SJSA1 (cell line): ENCODE measurements around the gene ASB13. TPM values are rescaled to one million over a fixed set of nuclear protein-coding genes. Genes with fewer than 3 reads are reported as not detected.

ENCODE experiments used
- DNase-seq, 2 experiments: peaks; one replicate each; pipeline ENCODE4 v3.0.0-alpha.2; 2015 to 2020; ENCODE audit warnings: low spot score in 2 of 2, low read depth in 1 of 2
- H3K27ac ChIP-seq: fragments of 250-450 bp; sonication (Bioruptor Pico); 2 replicates; pipeline ENCODE4 v1.5.1; 2020; ENCODE audit warnings: mild to moderate bottlenecking, moderate library complexity
- H3K27me3 ChIP-seq: fragments of 250-450 bp; sonication (Bioruptor Pico); replicated peaks from 2 replicates; pipeline ENCODE4 v1.5.1; 2020; ENCODE audit warnings: mild to moderate bottlenecking, moderate library complexity
- H3K36me3 ChIP-seq: fragments of 250-450 bp; sonication (Bioruptor Pico); 2 replicates; pipeline ENCODE4 v1.5.1; 2020; ENCODE audit warnings: mild to moderate bottlenecking
- H3K4me1 ChIP-seq: fragments of 250-450 bp; sonication (Bioruptor Pico); replicated peaks from 2 replicates; pipeline ENCODE4 v1.6.1; 2021; ENCODE audit warnings: mild to moderate bottlenecking
- H3K4me3 ChIP-seq: fragments of 250-450 bp; sonication (Bioruptor Pico); 2 replicates; pipeline ENCODE4 v1.5.1; 2020; ENCODE audit warnings: mild to moderate bottlenecking
- H3K9me3 ChIP-seq: fragments of 250-450 bp; sonication (Bioruptor Pico); replicated peaks from 2 replicates; pipeline ENCODE4 v1.5.1; 2020; ENCODE audit warnings: mild to moderate bottlenecking
- total RNA-seq: library from RNA; depleted of rRNA; stranded (reverse); fragments of >200 nt; shearing (Covaris generic); gene quantifications from 2 replicates; pipeline ENCODE4 v1.2.3, GENCODE V29; 2014

ASB13 gene
- total RNA-seq, 1 experiment from 2014 or later, result 6.8 TPM

DNA sequence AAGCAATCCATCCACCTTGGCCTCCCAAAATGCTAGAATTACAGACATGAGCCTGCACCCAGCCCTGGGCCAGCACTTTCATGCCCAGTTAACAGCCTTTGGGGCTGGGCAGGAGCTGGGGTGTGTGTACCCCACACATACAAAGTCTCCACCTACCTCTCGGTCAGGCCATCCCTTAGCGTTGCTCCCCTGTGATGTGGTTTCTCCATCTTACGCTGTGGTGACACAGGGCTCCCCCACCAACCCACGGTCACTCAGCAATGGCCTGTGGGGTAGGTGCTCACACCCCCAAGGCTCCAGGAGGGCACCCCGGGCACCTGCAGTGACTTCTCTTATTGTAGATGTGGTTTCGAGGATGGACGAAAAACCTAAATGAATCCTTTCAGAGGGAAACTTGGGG lies 58.8 kb downstream of the ASB13 start:
- H3K9me3 ChIP-seq, result no peaks in the 10 kb centered on the region
- no peak overlapping the region for H3K27ac ChIP-seq
- H3K27me3 ChIP-seq, result no peaks in the 10 kb centered on the region
- H3K4me3 ChIP-seq, result no peak overlapping the region
- DNase-seq, result no peak
- peaks cover 11% of the 10 kb centered on the region for H3K4me1 ChIP-seq
- H3K36me3 ChIP-seq, result no peaks in the 10 kb centered on the region

DNA sequence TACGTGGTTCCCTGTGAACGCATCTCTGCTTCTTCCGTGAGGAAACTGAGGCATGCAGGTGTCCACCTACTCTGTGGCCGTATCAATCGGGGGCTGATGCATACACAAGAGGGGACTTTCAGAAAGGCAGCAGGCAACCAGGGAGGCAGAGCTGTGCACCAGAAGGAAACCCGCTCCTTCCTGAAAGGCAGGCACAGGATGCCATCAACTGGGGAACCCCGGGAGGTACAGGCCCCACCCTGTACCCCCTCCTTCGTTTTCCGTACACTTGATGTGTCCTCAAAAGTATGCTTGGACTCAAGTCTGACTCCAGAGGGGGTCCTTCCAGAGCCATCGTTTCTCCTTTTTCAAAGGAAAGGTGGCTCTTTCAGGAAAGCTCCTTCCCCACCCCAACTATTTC lies 59.5 kb downstream of the ASB13 start:
- Histone ChIP-seq H3K4me3 (no peak overlapping the region), H3K36me3 (no peaks in the 10 kb centered on the region), H3K27me3 (no peaks in the 10 kb centered on the region), H3K9me3 (no peaks in the 10 kb centered on the region), H3K27ac (no peak overlapping the region), H3K4me1 (peaks cover 4% of the 10 kb centered on the region)
- no peak for DNase-seq

DNA sequence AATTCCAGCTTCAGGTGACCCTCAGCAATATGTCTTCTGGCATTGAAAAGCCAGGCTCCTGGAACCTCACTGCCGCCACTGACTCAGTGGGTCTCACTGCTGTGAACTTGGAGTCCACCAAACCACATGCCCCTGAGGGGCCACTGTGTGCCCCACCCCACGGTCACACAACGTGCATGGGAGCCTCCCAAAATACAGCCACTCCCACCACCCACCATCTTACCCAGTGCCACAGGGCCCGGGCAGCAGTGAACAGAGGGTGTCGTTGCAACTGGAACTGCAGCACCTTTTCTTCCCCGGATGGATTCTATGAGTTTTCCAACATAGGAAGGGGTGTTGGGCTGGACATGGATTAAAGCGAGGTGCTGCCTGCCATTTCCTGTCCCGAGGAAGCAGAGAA lies 60.1 kb downstream of the ASB13 start:
- no peak overlapping the region for H3K27ac ChIP-seq
- H3K36me3 ChIP-seq, result no peaks in the 10 kb centered on the region
- no peaks in the 10 kb centered on the region for H3K9me3 ChIP-seq
- H3K4me3 ChIP-seq, result no peak overlapping the region
- DNase-seq, result no peak
- no peaks in the 10 kb centered on the region for H3K4me1 ChIP-seq
- H3K27me3 ChIP-seq, result no peaks in the 10 kb centered on the region

DNA sequence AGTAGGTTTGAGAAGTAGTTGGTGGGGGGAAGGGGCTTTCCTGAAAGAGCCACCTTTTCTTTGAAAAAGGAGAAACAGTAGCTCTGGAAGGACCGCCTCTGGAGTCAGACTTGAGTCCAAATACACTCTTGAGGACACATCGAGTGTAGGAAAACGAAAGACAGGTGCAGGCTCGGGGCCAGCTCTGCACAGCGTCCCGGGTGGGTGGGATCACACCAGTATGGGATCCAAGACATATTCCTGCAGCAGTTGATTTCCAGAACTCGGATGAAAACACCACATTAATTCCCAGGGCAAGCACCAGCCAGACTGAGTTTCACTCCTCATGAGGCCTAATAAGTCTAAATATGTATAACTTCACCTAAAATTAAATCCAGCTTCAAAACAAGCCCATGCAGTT lies 61.4 kb downstream of the ASB13 start:
- Histone ChIP-seq H3K4me3 (no peak overlapping the region), H3K9me3 (no peaks in the 10 kb centered on the region), H3K36me3 (no peaks in the 10 kb centered on the region), H3K27me3 (no peaks in the 10 kb centered on the region), H3K4me1 (no peaks in the 10 kb centered on the region), H3K27ac (no peak overlapping the region)
- no peak for DNase-seq

DNA sequence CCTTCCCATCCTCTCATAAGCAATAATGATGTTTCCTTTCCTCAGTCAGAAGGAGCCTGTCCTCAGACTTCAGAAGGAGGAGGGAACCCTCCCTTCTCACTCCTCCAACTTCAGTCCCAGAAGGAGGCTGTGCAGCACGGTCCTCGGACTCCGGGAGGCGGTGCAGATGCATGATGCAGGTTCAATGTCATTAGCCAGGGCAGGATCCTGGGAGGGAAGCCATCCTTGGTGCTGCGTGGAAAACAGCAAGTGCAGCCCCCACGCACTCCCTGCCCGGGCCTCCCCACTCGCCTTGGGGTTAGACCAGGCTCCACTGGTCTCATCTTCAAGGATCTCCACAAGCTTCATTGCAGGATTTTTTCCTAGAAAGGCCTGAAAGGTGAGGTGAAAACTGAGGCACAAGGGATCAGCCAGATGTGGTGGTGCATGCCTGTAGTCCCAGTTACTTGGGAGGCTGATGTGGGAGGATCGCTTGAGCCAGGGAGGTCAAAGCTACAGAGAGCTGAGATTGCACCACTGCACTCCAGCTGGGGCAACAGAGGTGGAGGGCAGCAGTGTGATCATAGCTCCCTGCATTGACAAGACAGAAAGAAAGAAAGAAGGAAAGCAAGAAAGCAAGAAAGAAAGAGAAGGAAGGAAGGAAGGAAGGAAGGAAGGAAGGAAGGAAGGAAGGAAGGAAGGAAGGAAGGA lies 62.0 kb downstream of the ASB13 start:
- Histone ChIP-seq H3K4me1 (no peaks in the 10 kb centered on the region), H3K27me3 (no peaks in the 10 kb centered on the region), H3K4me3 (no peak overlapping the region), H3K36me3 (no peaks in the 10 kb centered on the region), H3K27ac (no peak overlapping the region), H3K9me3 (no peaks in the 10 kb centered on the region)
- no peak for DNase-seq

DNA sequence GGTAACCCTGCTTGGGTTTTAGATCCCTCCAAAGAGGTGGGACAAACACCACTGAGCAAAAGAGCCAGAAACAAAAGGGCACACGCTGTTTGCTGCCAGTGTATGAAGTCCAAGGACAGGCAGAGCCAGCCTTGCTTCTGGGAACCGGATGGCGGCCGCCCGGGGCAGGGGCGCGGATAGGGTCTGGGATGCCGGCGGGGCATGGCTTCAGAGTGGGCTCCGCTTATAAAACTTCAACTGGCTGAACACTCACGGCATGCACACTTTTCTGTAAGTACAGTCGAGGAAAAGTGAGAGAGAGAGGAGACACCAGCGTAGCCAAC lies 62.6 kb downstream of the ASB13 start:
- H3K9me3 ChIP-seq, result no peaks in the 10 kb centered on the region
- H3K4me1 ChIP-seq, result no peaks in the 10 kb centered on the region
- no peaks in the 10 kb centered on the region for H3K36me3 ChIP-seq
- H3K27me3 ChIP-seq, result no peaks in the 10 kb centered on the region
- DNase-seq, result no peak
- no peak overlapping the region for H3K27ac ChIP-seq
- H3K4me3 ChIP-seq, result no peak overlapping the region

DNA sequence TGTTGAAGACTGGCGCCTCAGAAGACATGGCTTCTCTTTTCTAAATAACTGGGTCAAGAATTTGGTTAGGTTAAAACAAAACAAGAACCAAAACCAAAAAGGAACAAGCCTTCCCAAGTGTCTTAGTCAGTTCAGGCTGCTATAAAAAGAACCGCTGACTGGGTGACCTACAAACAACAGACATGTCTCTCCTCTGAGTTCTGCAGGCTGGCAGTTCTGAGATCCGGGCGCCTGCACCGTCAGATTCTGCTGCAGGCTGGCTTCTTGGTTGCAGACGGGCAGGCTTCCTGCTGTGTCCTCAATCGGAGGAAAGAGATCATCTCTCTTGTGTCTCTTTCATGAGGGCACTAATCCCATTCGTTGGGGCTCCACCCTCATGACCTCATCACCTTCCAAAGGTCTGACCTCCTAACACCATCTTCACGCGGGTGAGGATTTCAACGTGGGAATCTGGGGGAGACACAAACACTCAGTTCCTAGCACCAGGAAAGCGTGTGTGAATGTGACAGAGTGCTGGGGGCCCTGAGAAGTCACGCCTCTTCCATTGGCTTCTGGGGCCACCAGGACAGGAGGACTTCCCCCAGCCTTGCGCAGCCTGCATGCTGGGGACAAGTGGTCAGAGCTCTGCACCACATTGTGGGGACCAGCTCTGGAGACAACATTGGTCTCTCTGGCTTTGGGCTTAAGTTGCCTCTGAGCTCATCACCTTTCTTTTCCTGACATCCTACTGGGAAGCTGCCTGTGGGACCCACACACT lies 63.1 kb downstream of the ASB13 start:
- H3K4me3 ChIP-seq, result no peak overlapping the region
- H3K27ac ChIP-seq, result no peak overlapping the region
- H3K9me3 ChIP-seq, result no peaks in the 10 kb centered on the region
- H3K4me1 ChIP-seq, result no peaks in the 10 kb centered on the region
- no peaks in the 10 kb centered on the region for H3K36me3 ChIP-seq
- no peak for DNase-seq
- no peaks in the 10 kb centered on the region for H3K27me3 ChIP-seq

DNA sequence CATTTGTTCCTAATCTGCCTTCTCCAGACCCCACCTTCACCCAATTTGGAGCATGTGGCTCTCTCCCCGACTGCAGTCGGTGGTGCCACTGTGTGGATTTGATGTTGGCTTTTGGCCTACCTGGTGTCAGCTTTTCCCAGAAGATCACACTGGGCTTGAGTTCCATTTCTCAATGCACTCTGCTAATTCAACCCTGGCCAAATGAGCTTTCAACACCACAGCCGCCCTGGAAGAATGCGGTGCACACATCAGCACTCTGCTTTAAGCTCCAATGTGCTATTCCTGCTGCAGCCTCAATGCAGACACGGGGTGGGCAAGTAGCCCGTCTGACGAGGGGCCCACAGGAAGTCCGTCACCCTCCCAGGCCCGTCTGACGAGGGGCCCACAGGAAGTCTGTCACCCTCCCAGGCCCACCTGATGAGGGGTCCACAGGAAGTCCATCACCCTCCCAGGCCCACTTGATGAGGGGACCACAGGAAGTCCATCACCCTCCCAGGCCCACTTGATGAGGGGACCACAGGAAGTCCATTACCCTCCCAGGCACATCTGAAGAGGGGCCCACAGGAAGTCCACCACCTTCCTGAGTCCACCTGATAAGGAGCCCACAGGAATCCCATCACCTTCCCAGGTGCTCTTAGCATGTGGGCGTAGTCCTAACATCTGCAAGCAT lies 64.4 kb downstream of the ASB13 start:
- Histone ChIP-seq H3K36me3 (no peaks in the 10 kb centered on the region), H3K9me3 (no peaks in the 10 kb centered on the region), H3K27me3 (no peaks in the 10 kb centered on the region), H3K4me3 (no peak overlapping the region), H3K4me1 (peaks cover 7% of the 10 kb centered on the region), H3K27ac (no peak overlapping the region)
- no peak for DNase-seq

DNA sequence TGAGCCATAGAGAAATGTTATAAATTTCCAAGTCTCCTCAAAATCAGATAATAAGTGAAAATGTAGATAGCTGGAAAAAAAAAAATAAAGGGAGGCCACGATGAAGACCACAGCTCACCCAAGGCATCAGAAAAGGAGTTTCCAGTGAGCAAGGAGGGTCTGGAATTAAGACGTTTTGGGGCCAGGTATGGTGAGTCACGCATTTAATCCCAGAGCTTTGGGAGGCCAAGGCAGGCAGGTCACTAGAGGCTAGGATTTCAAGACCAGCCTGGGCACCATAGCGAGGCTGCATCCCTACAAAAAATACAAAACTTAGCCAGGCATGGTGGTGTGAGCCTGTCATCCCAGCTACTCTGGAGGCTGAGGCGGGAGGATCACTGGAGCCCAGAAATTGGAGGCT lies 65.5 kb downstream of the ASB13 start:
- H3K27ac ChIP-seq, result no peak overlapping the region
- H3K4me1 ChIP-seq, result peaks cover 18% of the 10 kb centered on the region
- no peaks in the 10 kb centered on the region for H3K9me3 ChIP-seq
- no peaks in the 10 kb centered on the region for H3K36me3 ChIP-seq
- H3K4me3 ChIP-seq, result no peak overlapping the region
- H3K27me3 ChIP-seq, result no peaks in the 10 kb centered on the region
- no peak for DNase-seq

DNA sequence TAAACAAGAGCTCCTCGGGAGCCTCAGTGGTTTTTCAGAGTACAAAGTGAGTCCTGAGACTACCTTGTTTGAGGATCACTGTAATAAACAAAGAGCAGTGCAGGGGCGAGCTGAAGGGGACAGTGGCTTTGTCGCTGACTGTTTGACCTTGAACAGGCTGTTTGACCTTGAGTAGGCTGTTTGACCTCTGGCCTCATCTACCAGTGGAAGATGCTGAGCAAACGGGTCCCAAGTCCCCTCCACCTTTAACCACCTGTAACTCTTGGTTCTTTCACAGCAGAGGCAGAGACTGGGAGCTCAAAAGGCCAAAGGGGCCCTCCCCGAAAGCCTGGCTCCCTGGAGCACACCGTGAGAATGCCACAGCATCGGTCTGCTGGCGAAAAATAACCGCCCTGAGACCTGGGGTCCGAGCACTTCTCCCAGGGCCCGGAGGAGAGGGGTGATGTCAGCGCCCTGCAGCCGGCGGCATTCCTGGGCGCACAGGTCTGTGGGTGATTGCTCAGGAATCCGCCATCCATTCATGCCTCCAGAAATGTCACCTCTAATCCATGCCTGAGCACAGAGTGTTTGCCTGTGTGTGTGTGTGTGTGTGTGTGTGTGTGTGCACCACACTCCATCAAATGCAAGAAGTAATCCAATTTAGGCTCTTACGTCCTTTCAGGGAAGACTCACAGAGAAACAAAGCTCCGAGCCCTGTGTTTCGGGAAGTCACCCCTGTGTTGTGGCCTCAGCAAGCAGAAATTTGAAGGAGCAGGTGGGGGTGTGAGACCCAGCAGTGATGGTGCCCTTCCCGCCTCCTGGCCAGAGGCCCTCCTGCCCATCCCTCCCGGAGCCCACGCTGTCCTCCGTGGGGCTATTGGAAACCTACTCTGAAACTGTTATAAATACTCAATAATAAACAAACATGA lies 66.5 kb downstream of the ASB13 start:
- H3K9me3 ChIP-seq, result no peaks in the 10 kb centered on the region
- peaks cover 28% of the 10 kb centered on the region for H3K4me1 ChIP-seq
- no peaks in the 10 kb centered on the region for H3K27me3 ChIP-seq
- H3K27ac ChIP-seq, result no peak overlapping the region
- DNase-seq, result no peak
- H3K36me3 ChIP-seq, result no peaks in the 10 kb centered on the region
- no peak overlapping the region for H3K4me3 ChIP-seq

DNA sequence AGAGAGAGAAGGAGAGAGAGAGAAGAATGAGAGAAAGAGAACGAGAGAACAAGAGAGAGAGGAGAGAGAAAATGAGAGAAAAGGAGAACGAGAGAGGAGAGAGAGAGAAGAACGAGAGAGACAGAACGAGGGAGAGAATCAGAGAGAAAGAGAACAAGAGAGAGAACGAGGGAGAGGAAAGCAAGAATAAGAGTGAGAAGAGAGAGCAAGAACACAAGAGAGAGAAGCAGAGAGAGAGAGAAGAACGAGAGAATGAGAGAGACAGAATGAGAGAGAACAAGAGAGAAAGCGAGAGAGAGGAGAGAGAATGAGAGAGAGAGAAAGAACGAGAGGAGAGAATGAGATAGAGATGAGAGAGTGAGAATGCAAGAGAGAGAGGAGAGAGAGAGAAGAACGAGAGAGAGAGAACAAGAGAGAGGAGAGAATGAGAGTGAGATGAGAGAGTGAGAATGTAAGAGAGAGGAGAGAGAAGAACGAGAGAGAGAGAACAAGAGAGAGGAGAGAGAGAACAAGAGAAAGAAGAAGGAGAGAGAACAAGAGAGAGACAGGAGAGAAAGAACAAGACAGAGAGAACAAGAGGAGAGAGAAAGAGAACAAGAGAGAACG lies 68.2 kb downstream of the ASB13 start:
- no peak overlapping the region for H3K27ac ChIP-seq
- no peaks in the 10 kb centered on the region for H3K36me3 ChIP-seq
- DNase-seq, result no peak
- H3K4me1 ChIP-seq, result peaks cover 42% of the 10 kb centered on the region
- no peaks in the 10 kb centered on the region for H3K27me3 ChIP-seq
- no peaks in the 10 kb centered on the region for H3K9me3 ChIP-seq
- H3K4me3 ChIP-seq, result no peak overlapping the region

DNA sequence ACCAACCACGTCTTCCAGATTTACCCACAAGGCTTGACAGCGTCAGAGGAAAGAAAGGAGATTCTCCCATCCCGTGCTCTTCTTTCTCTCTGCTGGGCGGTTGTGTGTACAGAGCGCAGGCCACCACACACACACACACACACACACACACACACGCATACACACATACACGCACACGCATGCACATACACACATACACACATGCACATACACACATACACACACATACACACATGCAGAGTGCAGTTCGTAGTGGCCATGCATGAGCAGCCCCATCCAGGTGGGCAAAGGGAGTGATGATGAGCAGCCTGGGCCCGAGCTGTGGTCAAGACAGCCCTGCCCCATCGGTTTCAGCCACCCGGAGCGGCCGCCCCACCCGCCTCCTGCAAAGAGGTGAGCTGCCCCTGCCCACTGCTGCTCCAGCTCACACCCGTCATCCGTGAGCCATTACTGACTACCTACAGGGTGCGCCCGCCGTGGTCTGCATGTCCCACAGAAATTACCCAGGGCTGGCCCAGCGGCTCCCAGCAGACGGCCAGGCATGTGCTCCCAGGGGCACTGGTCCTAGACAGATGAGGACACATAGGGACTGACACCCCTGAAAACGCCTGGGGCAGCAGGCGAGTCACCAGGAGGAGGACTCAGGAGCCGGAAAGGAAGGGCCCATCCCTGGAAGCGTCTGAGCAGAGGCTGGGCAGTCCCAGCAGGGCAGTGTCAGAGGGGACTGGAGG lies 69.6 kb downstream of the ASB13 start:
- peak; percentile 38 to 77 for DNase-seq
- Histone ChIP-seq H3K36me3 (no peaks in the 10 kb centered on the region), H3K4me1 (peaks cover 42% of the 10 kb centered on the region), H3K27ac (peak overlapping the region; percentile 40), H3K9me3 (no peaks in the 10 kb centered on the region), H3K27me3 (no peaks in the 10 kb centered on the region), H3K4me3 (no peak overlapping the region)

DNA sequence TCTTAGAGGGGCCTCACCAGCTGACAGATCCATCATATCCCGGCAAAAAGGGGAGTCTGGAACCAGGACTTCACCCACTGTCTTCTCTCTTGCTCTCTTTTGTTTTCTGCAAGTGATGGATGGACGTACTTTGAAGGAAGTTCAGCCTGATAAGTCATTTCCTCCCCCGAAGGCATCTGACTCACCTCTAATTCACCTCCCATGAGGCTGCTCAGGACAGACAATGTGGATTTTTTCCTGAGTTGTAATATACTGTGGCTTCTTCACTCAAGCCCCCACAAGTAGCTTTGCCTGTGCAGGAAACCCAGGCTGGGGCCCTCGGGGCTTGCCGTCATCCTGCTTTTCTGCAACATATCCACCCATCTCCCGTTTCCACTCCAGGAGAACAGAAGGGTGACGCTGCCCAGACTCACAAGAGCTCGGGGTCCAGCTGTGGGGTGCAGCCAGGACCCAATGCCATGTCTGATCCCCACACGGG lies 70.4 kb downstream of the ASB13 start:
- no peaks in the 10 kb centered on the region for H3K36me3 ChIP-seq
- H3K4me3 ChIP-seq, result peak overlapping the region; percentile 20
- DNase-seq, result peak; percentile 91 to 92
- H3K27me3 ChIP-seq, result no peaks in the 10 kb centered on the region
- H3K9me3 ChIP-seq, result no peaks in the 10 kb centered on the region
- H3K27ac ChIP-seq, result peak overlapping the region; percentile 56
- H3K4me1 ChIP-seq, result peaks cover 42% of the 10 kb centered on the region
